Measurements from ENCODE around the gene FSTL3.

The FSTL3 gene

DNA sequence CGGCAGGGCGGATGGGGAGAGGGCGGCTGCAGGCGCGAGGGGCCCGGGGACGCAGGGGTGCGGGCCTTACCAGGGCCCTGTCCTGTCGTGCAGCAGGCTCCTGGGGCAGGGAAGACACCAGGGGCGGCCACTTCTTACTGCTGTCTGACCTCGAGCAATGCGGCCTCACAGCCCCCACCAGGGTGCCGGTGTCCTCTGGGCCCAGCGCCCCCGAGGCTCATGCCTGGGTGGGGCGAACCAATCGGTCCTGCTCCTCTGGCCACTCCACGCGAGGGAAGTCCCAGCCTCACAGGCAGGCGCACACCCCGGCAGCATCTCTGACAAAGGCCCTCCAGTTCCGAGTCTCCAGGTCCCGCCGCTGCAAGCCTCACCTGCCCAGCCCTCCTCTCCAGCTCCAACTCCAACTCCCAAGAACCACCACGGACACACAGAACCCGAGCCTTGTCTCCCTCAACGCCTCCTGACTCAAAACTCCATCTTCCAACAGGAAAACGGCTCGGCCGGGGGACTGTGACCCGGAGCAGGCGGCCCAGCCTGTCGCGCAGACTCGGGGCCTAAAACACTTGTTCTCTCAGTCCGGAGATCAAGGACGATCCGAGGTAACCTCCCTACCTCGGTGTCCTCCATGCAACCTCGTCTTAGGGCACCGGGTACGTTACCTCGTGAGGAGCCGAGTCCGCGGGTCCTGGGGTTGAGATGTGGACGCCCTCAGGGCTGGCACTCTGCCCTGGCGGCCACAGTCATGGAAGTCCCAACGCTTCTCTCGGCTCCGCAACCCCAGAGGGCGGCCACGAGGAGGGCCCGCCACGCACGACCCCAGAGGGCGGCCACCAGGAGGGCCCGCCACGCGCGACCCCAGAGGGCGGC lies 30.0 kb upstream of the FSTL3 start:
- FAIRE-seq (no peak), DNase-seq (ENCODE audit: low spot score) (no peak)

DNA sequence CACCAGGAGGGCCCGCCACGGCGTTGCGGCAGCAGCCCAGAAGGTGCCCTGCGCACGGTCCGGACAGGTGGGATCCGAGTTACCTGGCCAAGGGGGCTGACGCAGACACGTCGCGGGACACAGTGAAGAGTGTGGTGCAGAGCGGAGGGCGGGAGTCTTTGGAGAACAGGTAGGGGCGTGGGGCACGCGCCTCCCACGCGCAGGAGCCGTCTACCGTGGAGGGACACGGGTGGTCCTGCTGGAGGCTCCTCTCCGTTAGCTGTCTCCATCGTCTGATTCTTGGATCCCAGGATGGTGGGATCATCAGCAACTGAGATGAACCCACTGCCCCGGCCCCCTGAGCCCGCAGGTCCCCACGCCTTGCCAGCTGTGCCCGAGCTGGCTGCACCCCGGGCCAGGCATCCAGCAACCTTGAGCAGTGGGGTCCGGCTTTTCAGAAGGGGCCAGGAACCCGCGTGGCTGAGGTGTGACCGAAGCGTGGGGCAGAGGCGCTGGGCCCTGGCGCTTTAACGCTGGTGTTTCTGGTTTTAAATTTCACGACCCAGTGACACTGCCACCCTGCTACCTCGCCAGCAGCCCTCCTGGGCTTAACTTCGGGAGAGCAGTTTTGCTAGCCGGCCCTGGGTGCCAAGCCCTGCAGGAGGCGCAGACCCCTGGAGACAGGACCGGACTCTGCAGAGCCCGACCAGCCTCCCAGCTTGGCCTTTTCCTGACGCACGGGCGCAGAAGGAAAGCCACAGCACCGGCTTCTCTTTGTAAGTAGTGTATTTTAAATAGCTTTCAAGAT lies 29.2 kb upstream of the FSTL3 start:
- DNase-seq (ENCODE audit: low spot score) (no peak), FAIRE-seq (no peak)

DNA sequence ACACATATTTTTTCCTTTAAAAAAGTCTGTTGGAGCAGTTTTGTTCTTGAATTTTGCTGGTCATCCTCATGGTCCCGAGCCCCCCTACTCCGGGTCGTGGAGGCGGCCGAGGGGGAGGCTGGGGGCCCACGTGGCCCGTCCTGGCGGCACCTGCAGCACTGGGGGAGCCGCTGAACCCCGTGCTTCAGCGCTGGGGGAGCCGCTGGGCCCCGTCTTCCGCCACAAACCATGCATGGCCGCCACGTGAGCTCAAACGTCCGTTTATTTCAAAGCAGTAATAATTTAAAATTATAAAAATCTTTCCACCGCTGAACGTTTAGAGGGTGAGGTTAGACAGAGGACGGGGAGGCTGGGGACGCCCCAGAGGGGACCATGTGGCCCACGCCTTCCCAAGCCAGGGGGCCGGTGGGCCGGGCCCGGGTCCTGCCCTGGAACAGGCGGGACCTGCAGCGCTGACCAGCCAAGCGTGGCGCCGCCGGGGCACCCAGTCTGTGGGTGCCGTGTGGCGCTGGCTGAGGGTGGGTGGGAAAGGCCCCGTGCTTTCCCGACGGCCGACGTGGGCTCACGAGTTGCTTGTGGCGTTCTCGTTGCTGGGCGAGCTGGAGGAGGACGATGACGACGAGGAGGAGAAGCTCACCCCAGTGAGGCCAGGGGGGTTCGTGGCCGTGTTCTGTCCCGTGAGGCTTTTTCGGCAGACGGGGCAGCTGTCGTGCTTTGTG lies 28.5 kb upstream of the FSTL3 start:
- no peak for DNase-seq (ENCODE audit: low spot score)
- no peak for FAIRE-seq

DNA sequence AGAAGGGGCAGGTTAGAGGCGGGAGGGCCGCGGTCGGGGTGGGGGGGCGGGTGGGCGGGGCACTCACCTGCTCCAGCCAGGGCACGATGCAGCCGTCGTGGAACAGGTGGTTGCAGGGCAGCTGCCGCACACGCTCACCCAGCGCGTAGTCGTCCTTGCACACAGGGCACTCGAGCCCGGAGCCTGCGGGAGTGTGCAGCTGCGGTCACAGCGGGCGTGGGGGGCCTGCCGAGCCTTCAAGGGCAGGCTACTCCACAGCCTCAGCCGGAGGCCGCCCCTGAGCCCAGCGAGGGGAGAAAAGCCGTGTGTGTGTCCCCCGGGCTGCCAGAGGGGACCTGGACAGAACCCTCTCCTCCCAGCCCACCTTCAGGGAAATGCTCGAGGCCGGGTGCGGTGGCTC lies 27.9 kb upstream of the FSTL3 start:
- DNase-seq (ENCODE audit: low spot score): no peak
- no peak for FAIRE-seq

DNA sequence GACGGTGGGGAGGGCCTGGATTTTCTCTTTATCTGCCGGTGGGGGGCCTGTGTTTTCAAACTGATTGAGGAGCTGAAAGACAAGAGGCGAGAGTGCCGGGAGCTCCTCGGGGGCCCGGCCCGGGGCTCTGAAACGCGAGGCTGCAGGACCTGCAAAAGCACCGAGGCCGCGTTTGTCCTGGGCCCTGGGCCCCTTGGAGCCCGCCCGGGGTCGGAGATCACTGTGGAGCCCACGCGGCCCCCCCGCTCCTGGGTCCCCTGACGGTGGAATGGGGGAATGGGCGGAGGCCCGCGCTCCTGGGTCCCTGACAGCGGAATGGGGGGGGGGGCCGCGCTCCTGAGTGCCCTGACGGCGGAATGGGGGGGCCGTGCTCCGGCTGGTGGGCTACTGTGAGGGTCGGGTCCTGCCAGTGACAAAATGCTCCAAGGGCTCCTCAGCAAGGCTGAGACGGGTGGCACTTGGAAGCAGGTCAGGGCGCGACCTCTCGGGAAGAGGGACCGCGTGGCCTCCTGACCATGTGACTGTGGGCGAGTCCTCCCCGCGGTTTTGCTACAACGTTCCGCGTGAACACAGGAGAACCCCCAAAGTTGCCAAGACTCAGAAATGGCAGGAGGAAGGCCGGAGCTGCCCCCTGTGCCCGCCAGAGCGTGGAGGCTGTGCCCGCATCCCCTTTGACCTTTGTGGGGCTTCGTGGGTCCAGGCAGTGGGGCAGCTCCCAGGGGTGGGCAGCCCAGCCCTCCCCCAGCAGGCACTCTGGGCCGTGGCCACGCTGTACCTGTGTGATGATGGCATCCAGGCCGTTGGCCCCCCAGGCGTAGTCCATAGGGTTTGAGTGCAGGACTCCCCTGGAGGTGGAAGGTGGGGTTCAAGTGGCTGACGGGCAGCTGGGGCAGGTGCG lies 27.0 kb upstream of the FSTL3 start:
- FAIRE-seq (no peak), DNase-seq (ENCODE audit: low spot score) (no peak)

DNA sequence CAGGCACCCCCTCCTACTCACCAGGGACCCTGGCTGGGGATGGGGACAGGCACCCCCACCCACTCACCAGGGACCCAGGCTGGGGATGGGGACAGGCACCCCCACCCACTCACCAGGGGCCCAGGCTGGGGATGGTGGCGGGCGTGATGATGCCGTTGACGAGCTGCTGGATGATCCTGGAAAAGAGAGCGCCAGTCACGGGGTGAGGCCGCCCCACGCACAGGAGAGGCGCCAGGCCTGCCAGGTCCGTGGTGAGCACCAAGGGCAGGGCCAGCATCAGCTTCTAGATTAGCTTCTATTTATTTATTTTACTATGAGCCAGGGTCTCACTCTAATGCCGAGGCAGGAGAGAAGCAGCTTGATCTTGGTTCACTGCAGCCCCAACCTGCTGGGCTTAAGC lies 26.1 kb upstream of the FSTL3 start:
- DNase-seq (ENCODE audit: low spot score) (no peak), FAIRE-seq (no peak)

DNA sequence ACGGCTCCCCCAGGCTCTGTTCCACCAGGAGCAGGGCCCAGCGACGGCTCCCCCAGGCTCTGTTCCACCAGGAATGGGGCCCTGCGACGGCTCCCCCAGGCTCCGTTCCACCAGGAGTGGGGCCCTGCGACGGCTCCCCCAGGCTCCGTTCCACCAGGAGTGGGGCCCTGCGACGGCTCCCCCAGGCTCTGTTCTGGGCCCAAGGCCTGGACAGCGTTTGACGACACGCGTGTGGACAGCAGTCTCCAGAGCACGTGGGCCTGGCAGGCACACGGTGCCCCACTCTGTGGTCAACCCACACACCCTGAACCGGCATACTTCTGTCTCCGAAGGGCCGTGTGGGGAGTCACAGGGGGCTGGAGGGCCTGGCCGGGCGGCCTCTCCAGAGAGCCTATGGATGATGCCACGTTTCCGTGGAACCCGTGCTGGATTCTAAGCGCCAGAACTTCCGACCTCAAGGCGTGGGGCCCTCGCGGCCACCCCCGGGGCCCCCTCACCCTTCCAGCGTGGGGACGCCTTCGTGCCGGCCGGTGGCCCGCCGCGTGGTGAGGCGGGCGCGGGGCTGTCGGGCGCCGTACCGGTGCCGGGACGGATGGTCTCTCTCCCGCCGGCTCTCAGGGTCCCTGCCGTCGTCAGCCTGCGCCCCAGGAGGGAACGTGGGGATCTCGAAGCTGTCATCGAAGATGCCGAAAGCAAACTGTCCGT lies 24.9 kb upstream of the FSTL3 start:
- DNase-seq (ENCODE audit: low spot score) (no peak), FAIRE-seq (no peak)

DNA sequence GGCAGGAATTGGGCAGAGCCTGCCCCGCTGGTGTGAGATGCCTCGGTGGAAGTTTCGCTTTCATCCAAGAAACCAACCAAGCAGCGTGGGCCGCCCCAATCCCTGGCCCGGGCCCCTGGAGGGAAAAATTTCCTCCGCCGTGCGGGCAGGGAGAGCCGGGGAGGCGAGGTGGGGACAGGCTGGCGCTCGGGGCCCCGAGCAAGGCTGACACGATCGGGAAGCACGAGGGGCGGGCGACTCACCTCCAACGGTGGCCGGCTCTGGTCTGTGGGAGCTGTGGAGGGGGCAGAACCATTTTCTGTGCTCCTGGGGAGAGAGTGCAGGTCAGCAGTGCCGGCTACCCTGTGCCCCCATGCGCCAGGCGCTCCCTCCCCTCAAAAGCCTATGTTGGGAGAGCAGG lies 24.2 kb upstream of the FSTL3 start:
- DNase-seq (ENCODE audit: low spot score) (no peak), FAIRE-seq (no peak)

DNA sequence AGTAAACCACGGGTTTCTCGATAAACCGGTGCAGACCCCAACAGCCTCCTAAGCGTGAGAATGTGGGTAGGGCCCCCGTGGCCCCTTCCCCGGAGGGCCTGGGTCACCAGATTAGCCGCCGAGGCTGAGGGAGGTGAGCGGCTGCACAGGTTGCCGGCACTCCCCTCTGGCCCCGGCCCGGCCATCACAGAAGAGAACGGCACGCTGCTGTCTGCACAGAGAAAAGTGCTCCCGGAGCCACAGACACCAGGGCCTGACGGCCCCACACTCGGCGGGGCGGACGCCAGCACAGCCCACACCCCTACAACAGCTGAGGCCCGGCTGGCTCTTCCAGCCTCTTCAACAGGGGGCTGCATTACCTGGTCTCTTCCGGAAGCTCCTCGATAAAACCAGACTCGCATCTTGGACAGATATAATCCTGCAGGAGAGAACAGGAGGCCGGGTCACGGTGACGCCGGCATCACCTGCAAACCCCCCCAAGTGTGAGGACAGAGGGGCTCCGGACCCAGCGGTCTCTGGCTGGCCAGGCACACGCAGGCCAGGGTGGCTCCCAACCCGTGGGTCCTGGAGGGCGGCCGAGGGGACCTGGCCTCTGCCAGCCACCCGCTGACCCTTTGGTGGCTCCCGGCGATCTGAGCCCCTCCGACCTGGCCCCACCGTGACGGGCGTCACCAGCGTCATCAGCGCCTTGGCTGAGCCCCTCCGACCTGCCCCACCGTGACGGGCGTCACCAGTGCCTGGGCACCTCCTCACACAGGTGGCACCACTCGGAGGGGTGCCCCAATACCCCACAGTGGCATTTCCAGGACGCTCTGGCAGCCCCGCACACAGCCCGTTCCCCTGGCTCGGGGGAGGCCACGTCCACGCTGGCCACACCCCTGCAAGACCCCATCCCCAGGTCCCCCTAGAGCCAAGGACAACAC lies 23.5 kb upstream of the FSTL3 start:
- DNase-seq (ENCODE audit: low spot score): no peak
- no peak for FAIRE-seq

DNA sequence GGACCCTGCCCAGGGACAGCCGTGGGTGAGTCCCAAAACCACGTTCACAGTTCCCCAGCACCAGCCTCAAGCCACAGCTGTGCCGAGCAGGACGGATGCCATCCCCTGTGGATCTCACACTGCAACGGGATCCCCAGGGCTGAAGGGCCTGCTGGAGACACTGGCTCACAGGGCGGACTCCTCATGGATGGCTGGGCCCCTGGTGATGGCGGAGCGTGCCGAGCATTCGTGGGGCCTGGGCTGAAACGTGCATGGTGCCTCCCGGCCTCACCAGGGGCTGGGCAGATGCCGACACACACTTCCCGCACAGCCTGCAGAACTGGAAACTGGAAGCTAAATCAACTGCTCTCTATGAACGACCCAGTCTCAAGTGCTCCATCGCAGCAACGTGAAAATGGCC lies 22.8 kb upstream of the FSTL3 start:
- no peak for DNase-seq (ENCODE audit: low spot score)
- no peak for FAIRE-seq

DNA sequence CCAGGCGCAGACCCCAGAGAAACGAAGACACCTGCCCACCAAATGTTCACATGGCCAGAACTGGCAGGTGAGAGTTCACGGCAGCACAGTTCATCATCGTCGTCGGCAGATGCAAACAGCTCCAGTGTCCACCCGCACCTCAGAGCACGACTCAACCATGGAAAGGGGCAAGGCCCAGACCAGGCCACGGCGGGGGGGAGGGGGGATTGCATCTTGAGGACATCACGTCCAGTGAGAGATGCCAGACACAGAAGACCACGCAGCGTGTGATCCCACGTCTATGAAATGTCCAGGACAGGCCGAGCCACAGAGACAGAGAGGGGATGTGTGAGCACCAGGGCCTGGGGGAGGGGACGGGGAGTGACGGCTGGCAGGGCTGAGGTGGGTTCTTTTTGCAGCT lies 20.5 kb upstream of the FSTL3 start:
- FAIRE-seq (no peak), DNase-seq (ENCODE audit: low spot score) (no peak)

DNA sequence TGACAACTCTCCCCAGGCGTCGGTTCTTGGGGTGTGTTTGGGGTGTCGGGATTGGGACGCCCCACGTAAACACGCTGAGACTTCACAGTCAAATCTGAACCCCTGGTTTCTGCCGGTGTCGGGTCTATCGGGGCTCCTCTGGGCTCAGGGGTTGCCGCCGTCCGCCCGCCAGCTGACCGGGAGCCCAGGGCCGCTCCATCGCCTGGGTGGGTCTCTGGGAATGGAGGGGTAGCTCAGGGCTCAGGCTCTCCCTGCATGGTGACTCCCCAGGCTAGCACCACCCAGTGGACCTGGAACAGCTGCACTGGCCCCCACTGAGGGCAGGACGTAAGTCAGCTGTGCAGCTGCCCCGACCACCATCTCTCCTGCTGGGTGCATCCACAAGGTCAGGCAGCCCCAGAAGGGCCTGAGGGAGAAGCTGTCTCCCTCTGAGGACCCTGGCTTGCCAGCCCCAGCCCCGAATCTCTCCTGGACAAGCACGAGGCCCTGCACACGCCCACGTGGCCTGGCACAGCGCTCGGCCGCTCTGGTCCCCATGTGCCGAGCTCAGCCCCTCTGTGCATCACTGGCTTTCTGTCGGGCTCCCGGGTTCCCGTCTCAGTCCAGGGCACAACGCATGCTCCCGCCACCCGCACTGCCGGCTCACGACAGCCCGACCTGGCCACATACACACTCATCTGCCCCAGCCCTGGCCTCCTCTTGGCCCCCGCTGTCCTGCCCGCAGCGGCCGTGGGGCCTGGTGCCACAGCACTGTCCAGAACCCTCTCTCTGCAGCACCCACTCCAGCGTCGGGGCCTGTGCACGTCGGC lies 19.2 kb upstream of the FSTL3 start:
- DNase-seq (ENCODE audit: low spot score): no peak
- no peak for FAIRE-seq

DNA sequence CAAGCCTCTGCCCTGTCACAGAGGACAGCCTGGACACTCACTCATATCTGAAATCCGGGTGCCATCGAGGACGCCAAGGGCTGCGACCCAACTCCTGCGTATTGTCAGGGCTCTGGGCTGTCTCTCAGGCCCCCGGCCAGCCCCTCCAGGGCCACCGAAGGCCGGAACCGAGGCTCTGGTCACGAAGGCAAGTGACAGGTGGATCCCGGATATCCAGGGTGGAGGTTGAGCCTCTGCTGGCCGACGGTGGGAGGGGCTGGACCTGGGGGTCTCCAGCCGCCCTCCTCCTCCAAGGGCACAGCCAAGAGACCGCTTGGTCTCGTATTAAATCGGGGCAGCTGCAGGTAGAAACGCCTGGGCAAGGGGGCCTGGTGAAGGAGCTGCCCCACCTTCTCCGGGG lies 18.6 kb upstream of the FSTL3 start:
- FAIRE-seq (no peak), DNase-seq (ENCODE audit: low spot score) (no peak)

DNA sequence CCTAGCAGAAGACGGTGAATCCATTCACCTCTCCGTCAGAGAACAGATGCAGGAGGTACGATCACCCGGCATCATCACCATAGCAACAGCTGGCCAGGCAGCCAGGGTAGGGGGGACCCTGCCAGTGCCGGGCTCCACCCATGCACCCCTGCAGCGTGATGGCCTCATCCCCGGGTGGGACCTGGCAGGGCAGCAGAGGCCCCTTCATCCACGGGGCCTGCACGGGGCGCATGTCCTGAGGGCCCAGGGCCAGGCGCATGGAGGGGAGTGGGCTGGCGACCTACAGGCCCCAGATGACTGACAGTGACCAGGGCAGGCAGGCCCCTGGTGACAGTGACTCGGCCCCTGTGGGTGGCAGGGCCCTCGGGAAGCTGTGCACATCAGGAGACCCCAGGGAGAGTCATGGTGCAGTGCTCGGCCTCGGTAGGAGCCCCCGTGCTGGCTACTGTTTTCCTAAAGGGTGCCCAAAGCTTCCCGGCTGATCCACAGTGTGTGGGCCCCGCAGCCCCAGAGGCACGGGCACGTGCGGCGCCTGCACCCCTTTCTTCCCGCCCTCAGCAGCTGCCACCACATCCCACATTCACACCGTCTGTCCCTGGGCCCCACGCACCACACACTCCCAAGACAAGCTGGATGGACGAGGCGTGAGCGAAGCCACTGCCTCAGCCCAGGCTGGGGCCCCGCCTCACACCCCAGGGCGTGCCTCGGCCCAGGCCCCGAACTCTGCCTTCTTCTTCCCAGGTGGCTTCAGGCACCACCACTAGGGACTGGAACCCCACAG lies 17.9 kb upstream of the FSTL3 start:
- no peak for DNase-seq (ENCODE audit: low spot score)
- FAIRE-seq: no peak

DNA sequence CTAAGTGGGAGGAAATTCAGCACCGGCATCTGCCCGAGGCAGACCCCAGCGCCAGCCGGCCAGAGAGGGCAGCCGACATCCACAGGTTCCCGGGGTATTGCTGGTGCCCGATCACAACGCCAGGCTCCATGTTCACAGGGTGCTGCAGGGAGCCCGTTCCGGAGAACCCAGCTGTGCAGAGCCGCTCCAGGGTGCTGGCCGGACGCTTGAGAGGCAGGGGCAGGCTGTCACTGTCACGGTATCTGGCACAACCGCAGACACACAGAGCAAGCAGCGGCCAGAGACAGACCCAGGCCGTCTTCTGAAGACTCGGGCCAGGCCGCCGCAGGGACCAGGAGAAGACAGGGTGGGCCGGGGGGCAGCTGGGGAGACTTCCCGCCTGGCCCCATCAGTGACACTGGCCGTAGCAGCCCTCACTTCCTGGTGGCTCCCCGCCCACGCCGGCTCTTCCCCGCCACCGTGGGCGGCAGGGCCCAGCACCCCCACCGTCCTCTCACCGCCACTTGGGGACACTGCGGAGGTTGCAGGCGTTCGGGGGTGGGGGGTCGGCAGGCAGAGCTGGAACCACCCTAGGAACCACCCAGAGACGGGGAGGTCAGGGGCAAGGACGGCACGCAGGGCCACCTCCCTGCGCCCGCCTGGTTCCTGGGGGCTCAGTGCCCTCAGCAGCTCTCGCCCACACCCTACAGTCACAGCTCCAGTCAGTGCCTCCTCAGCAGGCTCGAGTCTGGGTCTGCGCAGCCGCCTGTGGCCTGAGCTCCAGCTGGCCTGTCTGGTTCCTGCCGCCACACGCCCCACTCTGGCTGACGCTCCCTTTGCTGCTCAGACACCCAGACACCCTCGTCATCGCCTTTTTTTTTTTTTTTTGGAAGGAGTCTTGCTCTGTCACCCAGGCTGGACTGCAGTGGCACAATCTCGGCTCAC lies 17.0 kb upstream of the FSTL3 start:
- FAIRE-seq (no peak), DNase-seq (ENCODE audit: low spot score) (no peak)

DNA sequence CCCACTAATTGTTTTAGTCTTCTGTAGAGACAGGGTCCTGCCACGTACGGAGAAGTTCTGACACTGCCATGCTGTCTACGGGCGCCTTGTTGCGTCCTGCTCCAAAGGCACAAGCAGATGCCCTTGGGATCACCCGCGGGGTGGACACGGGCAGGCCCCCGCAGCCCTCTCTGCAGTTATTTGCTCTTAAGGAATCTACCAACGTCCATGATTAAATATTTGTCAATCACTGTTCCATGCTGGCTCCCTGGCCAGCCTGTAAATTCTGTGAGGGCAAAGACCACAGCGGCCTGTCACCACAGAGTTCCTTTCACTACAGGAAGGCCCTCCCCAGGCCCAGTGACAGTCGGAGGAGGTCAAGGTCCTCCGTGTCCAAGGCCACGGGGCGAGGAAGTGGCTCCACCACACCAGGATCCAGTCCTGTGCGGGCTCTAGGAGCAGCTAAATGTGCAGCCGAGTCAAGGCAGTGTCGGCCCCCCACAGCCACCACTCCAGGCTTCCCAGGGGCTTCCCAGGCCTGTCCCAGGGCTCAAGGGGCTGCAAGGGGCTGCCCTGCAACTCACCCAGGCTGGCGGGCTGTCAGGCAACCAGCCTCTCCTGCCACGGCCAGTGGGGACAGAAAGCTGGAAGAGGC lies 15.3 kb upstream of the FSTL3 start:
- DNase-seq (ENCODE audit: low spot score) (no peak), FAIRE-seq (no peak)

Data from urothelium cell line (cell line).